Adrenal gland (tissue), 5 donors: ENCODE results near the gene PTGES3L.

Experiments used
- CTCF ChIP-seq, 6 experiments: fragments of 450-650 bp in 4 of 6; fragments of 200-600 bp in 2 of 6; sonication (generic) in 1 of 6; IDR thresholded peaks; 1 replicate in 5 of 6; 2 replicates in 1 of 6; pipeline versions ENCODE4 v1.5.1 to v1.8.0; 2016 to 2021; ENCODE audit warnings: antibody characterized with exemption in 6 of 6, mild to moderate bottlenecking in 2 of 6, moderate library complexity in 1 of 6
- POLR2A ChIP-seq, 2 donors: fragments of 450-650 bp; IDR thresholded peaks; one replicate each; pipeline ENCODE4 v1.6.1; 2017; ENCODE audit warnings: antibody characterized with exemption in 2 of 2, mild to moderate bottlenecking in 2 of 2, moderate library complexity in 1 of 2
- donor health status: DM: no; HTN: no; CAD: no.

DNA sequence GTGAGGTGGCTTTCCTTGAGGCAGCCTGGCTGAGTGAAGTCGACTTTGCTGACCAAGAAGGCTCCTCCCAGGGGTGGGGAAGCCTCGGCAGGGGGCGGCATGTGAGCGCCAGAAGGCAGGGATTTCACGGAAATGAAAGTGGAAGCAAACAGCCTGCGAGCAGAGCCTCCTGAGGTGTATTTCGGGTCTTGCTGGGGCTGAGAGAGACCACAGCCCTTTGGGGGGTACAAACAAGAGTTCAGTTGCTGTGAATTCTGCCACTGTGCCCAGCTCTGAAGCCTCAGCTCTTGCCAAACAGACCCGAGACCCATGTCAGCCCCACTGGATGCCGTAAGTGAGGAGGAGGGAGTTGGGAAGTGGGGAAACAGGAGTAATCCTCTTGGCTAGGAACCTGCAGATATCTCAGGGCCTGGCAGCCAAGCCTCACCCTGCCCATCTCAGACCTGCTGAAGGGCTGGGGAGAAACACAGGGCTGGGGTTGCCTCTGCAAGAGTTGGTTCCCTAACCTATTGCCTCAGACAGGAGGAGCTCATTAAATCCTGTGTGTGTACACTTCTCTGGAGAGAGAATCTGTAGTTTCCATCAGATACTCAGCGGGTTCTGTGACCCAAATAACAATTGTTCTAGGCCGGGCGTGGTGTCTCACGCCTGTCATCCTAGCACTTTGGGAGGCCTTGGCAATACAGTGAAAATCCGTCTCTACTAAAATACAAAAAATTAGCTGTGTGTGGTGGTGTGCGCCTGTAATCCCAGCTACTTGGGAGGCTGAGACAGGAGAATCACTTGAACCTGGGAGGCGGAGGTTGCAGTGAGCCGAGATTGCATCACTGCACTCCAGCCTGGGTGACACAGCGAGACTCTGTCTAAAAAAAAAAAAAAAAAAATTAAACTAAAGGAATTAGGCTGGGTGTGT, 27.0 kb upstream of the PTGES3L start, which contains the start of gene IFI35:
- TF ChIP-seq CTCF (IDR thresholded peaks at IDR 0.05) (peak; percentile 10 to 39 (median 22)), POLR2A (IDR thresholded peaks at IDR 0.05) (peak in 1 of 2 donors; percentile 87)
